GM12878 (cell line): ENCODE results near the gene PCLAF.

Experiments used
- ATF2 ChIP-seq: IDR thresholded peaks from 2 replicates; pipeline ENCODE4 v1.6.1; 2012; ENCODE audit warnings: low read length, inconsistent platforms
- CHD2 ChIP-seq: IDR thresholded peaks from 2 replicates; pipeline ENCODE4 v1.6.1; 2011; ENCODE audit warnings: low read depth, low read length, improper control_type of control experiment, borderline replicate concordance
- CTCF ChIP-seq, 3 experiments: IDR thresholded peaks in 2 of 3; conservative IDR thresholded peaks in 1 of 3; 2 replicates each; pipeline ENCODE4 v1.5.1; 2011; ENCODE audit warnings: low read depth in 3 of 3, low read length in 3 of 3, mild to moderate bottlenecking in 3 of 3, control low read depth in 2 of 3, moderate library complexity in 2 of 3, inconsistent platforms in 1 of 3, mixed read lengths in 1 of 3; ENCODE audit not compliant: control insufficient read depth in 2 of 3, insufficient read depth in 1 of 3; ENCODE audit errors: extremely low read depth in 1 of 3
- ETV6 ChIP-seq, 2 experiments: fragments of 450-650 bp in 1 of 2; IDR thresholded peaks in 1 of 2; conservative IDR thresholded peaks in 1 of 2; 2 replicates each; pipeline ENCODE4 v1.6.1; 2014; ENCODE audit warnings: antibody characterized with exemption in 1 of 2, borderline replicate concordance in 1 of 2, low read depth in 1 of 2, mild to moderate bottlenecking in 1 of 2, moderate library complexity in 1 of 2
- EZH2 ChIP-seq: IDR thresholded peaks from 2 replicates; pipeline ENCODE4 v1.6.1; 2012; ENCODE audit warnings: low read depth, mild to moderate bottlenecking, control low read depth, inconsistent platforms, low read length, borderline replicate concordance; ENCODE audit not compliant: control insufficient read depth
- MEF2B ChIP-seq: fragments of 450-650 bp; IDR thresholded peaks from 2 replicates; pipeline ENCODE4 v1.6.1; 2018; ENCODE audit warnings: mild to moderate bottlenecking, moderate library complexity; ENCODE audit not compliant: partially characterized antibody, poor library complexity, severe bottlenecking

GRCh38 chr15:64429448-64429847, 48.2 kb upstream of the PCLAF start:
- TF ChIP-seq EZH2 = no peak
- TF ChIP-seq MEF2B = no peak
- no peak for TF ChIP-seq CTCF (IDR thresholded peaks at IDR 0.05 in 2 of 3, conservative IDR thresholded peaks at IDR 0.05 in 1 of 3; ENCODE audit: control insufficient read depth in 2 of 3, extremely low read depth in 1 of 3, insufficient read depth in 1 of 3, low read depth in 3 of 3, low read length in 3 of 3)
- TF ChIP-seq CHD2 = no peak
- TF ChIP-seq ATF2 = no peak
- no peak for TF ChIP-seq ETV6 (conservative IDR thresholded peaks at IDR 0.05 in 1 of 2, IDR thresholded peaks at IDR 0.05 in 1 of 2; ENCODE audit: borderline replicate concordance in 1 of 2, low read depth in 1 of 2)
